DND-41 (cell line): Measurements from ENCODE around the gene TRAM2.

ENCODE experiments used
- ATAC-seq: fragments of 200-7000 bp; cut with Tn5 transposase; 3 replicates; pipeline ENCODE4 v1.9.1; 2021; ENCODE audit warnings: low read depth; ENCODE audit not compliant: insufficient read depth
- DNase-seq: peaks from one replicate; pipeline ENCODE4 v3.0.0-alpha.2; 2020
- H2AFZ ChIP-seq: 2 replicates; pipeline ENCODE4 v1.6.0; 2012; ENCODE audit warnings: low read depth, low read length
- H3K27ac ChIP-seq: 2 replicates; pipeline ENCODE4 v1.5.1; 2012; ENCODE audit warnings: low read length, inconsistent platforms
- H3K27me3 ChIP-seq: fragments of 200-600 bp; sonication (generic); 2 replicates; pipeline ENCODE4 v1.6.0; 2012; ENCODE audit warnings: low read length, mild to moderate bottlenecking, inconsistent platforms; ENCODE audit not compliant: insufficient read depth, poor library complexity
- H3K36me3 ChIP-seq: 2 replicates; pipeline ENCODE4 v1.5.1; 2012; ENCODE audit warnings: low read length, inconsistent platforms; ENCODE audit not compliant: insufficient read depth
- H3K4me1 ChIP-seq: 2 replicates; pipeline ENCODE4 v1.5.1; 2012; ENCODE audit warnings: mild to moderate bottlenecking, low read length; ENCODE audit not compliant: insufficient read depth
- H3K4me2 ChIP-seq: 2 replicates; pipeline ENCODE4 v1.6.0; 2012; ENCODE audit warnings: mild to moderate bottlenecking, moderate library complexity, low read length, inconsistent platforms; ENCODE audit not compliant: insufficient read depth
- H3K4me3 ChIP-seq, 2 experiments: fragments of 200-600 bp in 1 of 2; shearing (Covaris generic) in 1 of 2; 2 replicates each; pipeline ENCODE4 v1.5.1; 2012 to 2016; ENCODE audit warnings: inconsistent platforms in 2 of 2, low read length in 2 of 2, mild to moderate bottlenecking in 2 of 2, low read depth in 1 of 2, moderate library complexity in 1 of 2
- H3K79me2 ChIP-seq: 2 replicates; pipeline ENCODE4 v1.6.0; 2012; ENCODE audit warnings: low read length, inconsistent platforms; ENCODE audit not compliant: insufficient read depth
- H3K9ac ChIP-seq: 2 replicates; pipeline ENCODE4 v1.6.0; 2012; ENCODE audit warnings: low read depth, mild to moderate bottlenecking, inconsistent platforms, low read length, moderate library complexity
- H3K9me3 ChIP-seq: 2 replicates; pipeline ENCODE4 v1.5.1; 2012; ENCODE audit warnings: low read length, moderate library complexity, mild to moderate bottlenecking, inconsistent platforms; ENCODE audit not compliant: insufficient read depth, severe bottlenecking
- H4K20me1 ChIP-seq: 2 replicates; pipeline ENCODE4 v1.6.0; 2012; ENCODE audit warnings: low read length; ENCODE audit not compliant: insufficient read depth
- EZH2 ChIP-seq: IDR thresholded peaks from 3 replicates; pipeline ENCODE4 v1.6.1; 2012; ENCODE audit warnings: borderline replicate concordance, low read depth, mild to moderate bottlenecking, moderate library complexity, low read length, inconsistent platforms; ENCODE audit not compliant: severe bottlenecking
- TF ChIP-seq, protein P1 (sequence below): IDR thresholded peaks from 2 replicates; pipeline ENCODE4 v1.5.1; 2012; ENCODE audit warnings: borderline replicate concordance, low read length, moderate library complexity, mild to moderate bottlenecking; ENCODE audit not compliant: poor library complexity, severe bottlenecking; ENCODE audit errors: extremely low read depth

TRAM2 gene

DNA sequence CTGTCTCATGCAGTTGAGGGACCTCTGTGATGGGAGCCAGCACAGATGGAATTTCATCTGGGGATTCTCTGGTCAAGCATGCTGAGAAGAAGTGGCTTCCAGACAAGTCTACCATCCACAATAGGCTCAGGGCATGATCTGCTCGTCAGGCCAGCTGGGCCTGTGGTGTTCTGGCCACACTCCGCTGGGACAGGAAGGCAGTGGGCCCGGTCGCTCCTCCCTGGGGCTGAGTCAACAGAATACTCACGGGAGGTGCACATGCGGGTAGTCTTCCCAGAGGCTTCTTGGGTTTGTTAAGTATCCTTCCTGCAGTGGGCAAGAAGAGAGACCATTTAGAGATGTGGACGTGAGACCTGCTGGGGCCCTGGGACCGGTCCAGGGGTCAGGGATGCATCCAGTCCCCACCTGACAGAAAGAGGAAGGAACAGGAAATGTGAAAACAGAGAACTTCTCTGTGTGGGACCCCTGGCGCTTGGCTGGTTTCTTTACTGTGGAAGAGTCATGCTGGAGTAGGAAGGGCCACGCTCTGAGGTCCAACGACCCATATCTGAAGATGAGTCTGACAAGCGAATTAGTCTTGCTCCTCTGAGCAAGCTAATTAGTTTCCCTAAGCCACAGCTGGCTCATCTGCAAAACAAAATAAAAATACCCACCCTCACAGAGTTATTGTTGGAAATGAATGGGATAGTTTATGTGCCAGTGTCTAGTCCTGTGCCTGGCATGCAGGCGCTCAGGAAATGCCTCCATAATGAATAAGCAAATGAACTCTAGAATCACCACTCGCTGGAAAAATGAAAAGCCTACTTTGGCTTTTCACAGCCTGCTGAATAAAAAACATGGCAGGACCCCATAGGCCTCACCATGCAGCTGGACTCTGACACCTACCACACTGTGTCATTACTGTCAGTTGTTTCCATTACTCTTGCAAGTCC, 67.3 kb downstream of the TRAM2 start:
- Histone ChIP-seq H2AFZ (no peak overlapping the region), H4K20me1 (no peaks in the 10 kb centered on the region), H3K9me3 (no peaks in the 10 kb centered on the region), H3K27me3 (no peaks in the 10 kb centered on the region), H3K9ac (no peak overlapping the region), H3K4me1 (no peaks in the 10 kb centered on the region), H3K79me2 (no peaks in the 10 kb centered on the region), H3K4me2 (no peak overlapping the region), H3K27ac (no peak overlapping the region), H3K36me3 (peaks cover 77% of the 10 kb centered on the region), H3K4me3 (no peak overlapping the region)
- TF ChIP-seq EZH2 = no peak
- TF ChIP-seq, protein P1, sequence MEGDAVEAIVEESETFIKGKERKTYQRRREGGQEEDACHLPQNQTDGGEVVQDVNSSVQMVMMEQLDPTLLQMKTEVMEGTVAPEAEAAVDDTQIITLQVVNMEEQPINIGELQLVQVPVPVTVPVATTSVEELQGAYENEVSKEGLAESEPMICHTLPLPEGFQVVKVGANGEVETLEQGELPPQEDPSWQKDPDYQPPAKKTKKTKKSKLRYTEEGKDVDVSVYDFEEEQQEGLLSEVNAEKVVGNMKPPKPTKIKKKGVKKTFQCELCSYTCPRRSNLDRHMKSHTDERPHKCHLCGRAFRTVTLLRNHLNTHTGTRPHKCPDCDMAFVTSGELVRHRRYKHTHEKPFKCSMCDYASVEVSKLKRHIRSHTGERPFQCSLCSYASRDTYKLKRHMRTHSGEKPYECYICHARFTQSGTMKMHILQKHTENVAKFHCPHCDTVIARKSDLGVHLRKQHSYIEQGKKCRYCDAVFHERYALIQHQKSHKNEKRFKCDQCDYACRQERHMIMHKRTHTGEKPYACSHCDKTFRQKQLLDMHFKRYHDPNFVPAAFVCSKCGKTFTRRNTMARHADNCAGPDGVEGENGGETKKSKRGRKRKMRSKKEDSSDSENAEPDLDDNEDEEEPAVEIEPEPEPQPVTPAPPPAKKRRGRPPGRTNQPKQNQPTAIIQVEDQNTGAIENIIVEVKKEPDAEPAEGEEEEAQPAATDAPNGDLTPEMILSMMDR = no peak
- DNase-seq (no peak), ATAC-seq (no peak)

DNA sequence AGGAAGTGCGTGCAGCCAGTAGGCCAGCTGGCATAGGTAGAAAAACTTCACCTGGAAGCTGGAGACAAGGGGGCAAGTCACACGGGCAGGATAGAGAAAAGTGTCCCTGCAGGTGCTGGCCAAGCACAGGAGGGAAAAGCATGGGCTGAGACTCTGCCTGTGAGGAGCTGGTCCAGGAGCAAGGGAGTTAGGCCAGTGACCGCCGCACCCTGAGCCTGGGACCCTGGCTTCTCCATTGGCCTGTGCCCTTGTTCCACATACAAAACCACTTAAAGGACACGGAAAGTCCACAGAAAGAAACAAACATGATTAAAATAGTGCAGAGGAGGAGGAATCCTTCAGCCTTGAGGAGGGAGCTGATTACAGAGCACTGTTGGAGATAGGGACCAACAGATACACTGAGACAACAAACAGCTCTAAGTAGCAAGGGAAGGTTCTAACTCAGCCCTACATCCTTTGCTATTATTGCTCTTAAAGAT, 68.6 kb downstream of the TRAM2 start:
- Histone ChIP-seq H3K27ac (no peak overlapping the region; the same call in 1 of the 2 replicates), H3K4me2 (no peak overlapping the region)
- TF ChIP-seq, protein P1 = no peak
- no peak for TF ChIP-seq EZH2

DNA sequence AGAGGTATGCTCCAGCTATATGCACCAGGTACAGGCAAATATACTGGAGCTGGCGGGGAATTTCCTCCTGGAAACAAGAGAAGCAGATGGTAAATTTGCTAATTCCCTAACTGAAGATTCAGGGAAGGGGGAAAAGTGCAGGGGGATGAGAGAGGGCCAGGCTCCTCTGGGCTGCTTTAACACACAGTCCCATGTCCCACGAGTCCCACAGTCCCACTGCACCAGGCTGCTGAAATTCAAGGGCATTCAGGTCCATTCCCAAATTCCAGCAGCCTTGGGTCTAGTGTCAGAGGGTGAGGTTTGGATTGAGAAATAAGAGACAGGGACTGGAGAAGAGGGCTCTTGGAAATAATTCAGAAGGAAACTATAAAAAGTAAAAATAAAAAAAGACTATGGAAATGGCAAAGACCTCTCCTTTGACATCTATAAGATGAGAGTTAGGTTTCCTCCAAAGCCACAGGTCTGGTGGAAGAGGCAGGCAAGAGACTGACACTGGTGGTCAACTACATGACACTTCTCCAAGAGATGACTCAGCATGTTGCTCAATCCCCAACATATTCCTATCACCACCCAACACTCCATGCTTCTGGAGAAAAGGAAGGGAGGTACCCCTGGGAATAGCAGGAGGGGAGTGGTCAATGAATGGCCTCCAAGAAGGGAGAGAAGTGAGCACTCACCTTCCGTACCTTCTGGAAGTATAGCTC, 69.2 kb downstream of the TRAM2 start:
- TF ChIP-seq, protein P1 = no peak
- TF ChIP-seq EZH2 = no peak
- Histone ChIP-seq H3K4me3 (no peak overlapping the region), H3K9me3 (no peaks in the 10 kb centered on the region), H2AFZ (no peak overlapping the region), H3K79me2 (no peaks in the 10 kb centered on the region), H3K9ac (no peak overlapping the region), H3K27me3 (no peaks in the 10 kb centered on the region), H3K4me1 (no peaks in the 10 kb centered on the region), H3K36me3 (peaks cover 79% of the 10 kb centered on the region), H3K27ac (no peak overlapping the region; the same call in 1 of the 2 replicates), H4K20me1 (no peaks in the 10 kb centered on the region), H3K4me2 (no peak overlapping the region)
- ATAC-seq = no peak
- no peak for DNase-seq

More for the DNA sequence above, 68.6 kb downstream of the TRAM2 start:
- H3K27me3 ChIP-seq = no peaks in the 10 kb centered on the region
- H4K20me1 ChIP-seq = no peaks in the 10 kb centered on the region
- H3K36me3 ChIP-seq = peaks cover 75% of the 10 kb centered on the region
- no peak for ATAC-seq
- no peaks in the 10 kb centered on the region for H3K79me2 ChIP-seq
- no peak for DNase-seq
- H3K4me3 ChIP-seq = no peak overlapping the region
- H2AFZ ChIP-seq = no peak overlapping the region
- H3K4me1 ChIP-seq = no peaks in the 10 kb centered on the region
- H3K9ac ChIP-seq = no peak overlapping the region
- no peaks in the 10 kb centered on the region for H3K9me3 ChIP-seq
